Stimulated activated CD8-positive, alpha-beta memory T cell treated with anti-CD3 and anti-CD28 coated beads, Interleukin-4, amount 100 ng/mL, for 4 hours (primary cell): ENCODE results near the gene FHL2.
A peak's percentile ranks its signal among the peaks of the same experiment; 100 is the strongest.
"Not testable (repeated sequence)": the region's sequence is repeated elsewhere in the genome, so short reads cannot be mapped to it uniquely, and the experiment has no call there.

Experiments used
- DNase-seq, 2 donors: peaks; one replicate each; pipeline ENCODE4 v3.0.0-alpha.2; 2020; ENCODE audit warnings: low read depth in 2 of 2, low spot score in 1 of 2

Gene FHL2

GRCh38 chr2:105398336-105399206, at the start of gene FHL2:
FHL2 (minus strand) TSS chr2:105399051; CDS start chr2:105386516, 12,535 bp downstream.
- peak; percentile 23 to 47 for DNase-seq

GRCh38 chr2:105447476-105447875, 48.6 kb upstream of the FHL2 start:
- DNase-seq = no peak

- no peak for DNase-seq
These were observed 47.6 kb upstream of the FHL2 start for GRCh38 chr2:105446501-105446900.

- DNase-seq = no peak
These were observed 47.1 kb upstream of the FHL2 start for GRCh38 chr2:105445976-105446375.

- no peak for DNase-seq
These were observed 46.6 kb upstream of the FHL2 start for GRCh38 chr2:105445498-105445897.

GRCh38 chr2:105443617-105444598, 45.1 kb upstream of the FHL2 start:
- DNase-seq = no peak

- no peak for DNase-seq
These were observed 43.9 kb upstream of the FHL2 start for GRCh38 chr2:105442721-105443120.

GRCh38 chr2:105442056-105442455, 43.2 kb upstream of the FHL2 start:
- DNase-seq = no peak

GRCh38 chr2:105439141-105439540, 40.3 kb upstream of the FHL2 start:
- DNase-seq = no peak

- DNase-seq = no peak
These were observed 39.5 kb upstream of the FHL2 start for GRCh38 chr2:105438104-105438929.

- no peak for DNase-seq
These were observed 38.9 kb upstream of the FHL2 start for GRCh38 chr2:105437708-105438103.

GRCh38 chr2:105432749-105433148, 33.9 kb upstream of the FHL2 start:
- DNase-seq = no peak

- DNase-seq = no peak
These were observed 33.2 kb upstream of the FHL2 start for GRCh38 chr2:105432044-105432399.

GRCh38 chr2:105431367-105432043, 32.7 kb upstream of the FHL2 start:
- no peak for DNase-seq

GRCh38 chr2:105428387-105429018, 29.7 kb upstream of the FHL2 start:
- DNase-seq = no peak

GRCh38 chr2:105427485-105427884, 28.6 kb upstream of the FHL2 start:
- DNase-seq = no peak

GRCh38 chr2:105426626-105427292, 27.9 kb upstream of the FHL2 start:
- no peak for DNase-seq

- DNase-seq = no peak
These were observed 27.2 kb upstream of the FHL2 start for GRCh38 chr2:105425936-105426625.

GRCh38 chr2:105424836-105425235, 26.0 kb upstream of the FHL2 start:
- DNase-seq = not testable (repeated sequence)
